ENCODE measurements around the gene SULT1C3.
"Not testable (repeated sequence)": the region's sequence is repeated elsewhere in the genome, so short reads cannot be mapped to it uniquely, and the experiment has no call there.

Gene SULT1C3

DNA sequence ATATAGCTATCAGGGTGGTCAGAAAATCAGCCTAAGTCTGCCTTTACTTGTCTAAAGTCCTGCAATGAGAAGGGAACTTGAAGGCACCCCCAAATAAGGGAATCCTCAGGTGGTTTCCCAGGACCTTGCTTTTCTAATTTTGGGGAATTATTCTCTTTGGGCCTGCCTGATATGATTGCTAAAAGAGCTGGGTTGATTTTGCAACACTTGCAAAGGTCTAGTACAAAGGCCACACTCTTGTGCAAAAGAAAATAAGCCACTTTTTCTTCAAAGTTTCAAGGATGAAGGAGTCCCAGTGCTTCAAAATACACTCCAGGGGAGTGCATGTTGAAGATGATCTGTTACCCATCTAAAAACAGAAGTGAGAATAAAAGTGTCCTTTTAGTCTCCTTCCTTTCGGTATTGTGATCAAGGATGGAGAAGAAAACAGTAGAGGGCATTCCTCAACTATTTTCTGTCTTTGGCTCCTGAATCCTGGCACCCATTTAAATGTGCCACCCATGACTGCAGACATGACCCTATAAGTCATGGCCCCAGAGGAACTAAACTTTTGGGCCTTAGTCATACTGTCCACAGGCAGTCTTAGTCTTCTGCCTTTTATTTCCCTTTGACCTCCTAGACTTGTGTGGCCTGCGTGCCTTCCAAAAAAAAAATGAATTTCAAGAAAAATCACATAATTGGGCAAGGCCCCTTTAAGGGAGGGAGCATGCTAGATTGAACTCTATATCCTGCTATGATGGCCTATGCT, 5.1 kb downstream of the SULT1C3 start:
- DNase-seq (ENCODE audit: low read depth), result no peak

DNA sequence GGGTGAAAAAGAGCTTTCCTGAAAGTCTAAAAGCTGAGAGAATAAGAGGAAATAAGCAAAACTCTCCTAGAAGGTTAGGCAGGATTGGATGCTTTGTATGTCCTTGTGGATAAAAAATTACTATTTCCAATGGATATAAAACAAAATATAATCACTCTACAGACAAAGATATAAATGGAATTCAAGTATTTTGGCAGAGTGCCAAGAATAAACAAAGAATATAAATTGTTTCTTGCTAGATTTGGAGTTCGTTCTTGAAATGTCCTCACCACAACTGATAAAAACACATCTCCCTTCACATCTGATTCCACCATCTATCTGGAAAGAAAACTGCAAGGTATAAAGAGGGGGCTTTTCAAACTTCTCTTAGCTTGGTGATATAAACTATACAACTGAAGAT, 13.3 kb downstream of the SULT1C3 start:
- no peak for DNase-seq (ENCODE audit: low read depth)

DNA sequence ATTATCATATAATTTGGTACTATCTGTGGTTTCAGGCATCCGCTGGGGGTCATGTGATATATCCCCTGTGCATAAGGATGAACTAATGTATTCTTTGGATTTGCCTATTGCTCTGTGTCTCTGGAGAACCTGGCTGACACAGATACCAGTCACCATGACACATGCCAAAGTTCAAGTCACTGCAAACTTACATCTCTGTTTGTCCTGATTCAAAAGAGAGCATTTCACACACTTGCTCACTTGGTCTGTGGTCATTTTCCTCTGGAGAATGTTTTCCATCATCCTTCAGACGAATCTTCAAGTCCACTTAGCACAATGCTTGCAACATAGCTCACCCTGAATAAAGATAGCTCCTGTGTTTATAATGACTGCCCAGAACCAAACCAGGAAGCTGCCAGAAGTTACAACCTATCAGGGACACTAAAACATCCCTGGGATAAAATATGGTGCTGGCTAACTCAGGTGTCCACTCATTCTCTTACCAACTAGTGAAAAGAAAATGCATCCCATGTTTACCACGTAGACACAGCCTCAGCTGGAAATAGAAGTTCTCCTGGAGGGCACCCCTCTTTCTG, 18.1 kb downstream of the SULT1C3 start:
- no peak for DNase-seq (ENCODE audit: low read depth)

DNA sequence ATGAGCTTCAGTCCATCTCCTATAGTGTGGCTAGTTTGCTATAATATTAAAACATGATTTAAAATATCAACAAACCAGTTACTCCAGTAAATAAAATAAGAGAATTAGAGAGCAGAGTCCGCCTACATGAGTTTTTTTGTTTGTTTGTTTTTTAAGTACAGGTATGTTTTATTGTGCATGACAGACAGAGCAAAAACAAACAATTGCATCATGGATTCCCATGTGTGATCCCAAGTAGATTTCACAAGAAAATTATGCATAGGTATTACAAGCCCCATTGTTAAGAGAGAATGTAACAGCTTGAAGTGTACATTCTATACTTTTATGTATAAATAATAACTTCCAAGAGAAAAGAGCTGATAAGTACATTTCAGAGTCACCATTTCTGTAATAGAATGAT, 21.0 kb downstream of the SULT1C3 start:
- DNase-seq (ENCODE audit: low read depth), result no peak

DNA sequence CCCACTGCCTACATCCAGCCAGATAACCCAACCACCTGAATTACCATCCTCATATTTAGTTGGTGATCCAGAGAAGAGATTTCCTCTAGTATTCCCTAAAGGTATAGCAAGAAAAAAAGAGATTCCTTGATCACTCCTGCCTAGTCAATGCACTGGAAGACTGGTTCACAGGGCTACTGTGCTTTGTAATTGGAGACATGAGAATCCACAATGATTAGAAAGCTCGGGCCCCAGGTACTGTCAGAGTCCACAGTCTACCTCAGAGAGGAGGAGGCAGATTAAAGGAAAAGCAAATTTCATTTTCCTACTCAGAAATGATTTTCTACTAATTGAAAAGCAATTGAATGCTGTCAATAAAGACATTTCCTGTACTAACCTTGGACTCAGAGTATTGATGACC, 22.3 kb downstream of the SULT1C3 start:
- no peak for DNase-seq (ENCODE audit: low read depth)

DNA sequence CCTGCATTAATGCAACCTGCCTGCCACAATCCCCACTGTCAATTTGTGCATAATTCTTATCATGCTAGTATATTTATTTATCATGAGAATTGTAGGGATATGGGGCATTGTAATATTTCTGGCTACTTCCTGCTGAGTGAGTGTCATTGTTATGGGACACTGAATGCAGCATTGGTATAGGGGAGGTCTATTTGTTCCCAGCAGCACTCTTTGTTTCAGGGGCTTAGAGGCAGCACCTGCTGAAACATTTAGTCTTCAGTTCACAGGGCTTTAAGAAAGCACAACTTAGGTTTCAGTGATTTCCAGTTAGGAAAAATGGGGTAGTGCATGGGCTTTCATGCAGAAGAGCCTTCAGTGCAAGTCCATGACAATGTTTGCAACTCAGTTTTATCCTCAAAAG, 23.6 kb downstream of the SULT1C3 start:
- DNase-seq (ENCODE audit: low read depth), result no peak

DNA sequence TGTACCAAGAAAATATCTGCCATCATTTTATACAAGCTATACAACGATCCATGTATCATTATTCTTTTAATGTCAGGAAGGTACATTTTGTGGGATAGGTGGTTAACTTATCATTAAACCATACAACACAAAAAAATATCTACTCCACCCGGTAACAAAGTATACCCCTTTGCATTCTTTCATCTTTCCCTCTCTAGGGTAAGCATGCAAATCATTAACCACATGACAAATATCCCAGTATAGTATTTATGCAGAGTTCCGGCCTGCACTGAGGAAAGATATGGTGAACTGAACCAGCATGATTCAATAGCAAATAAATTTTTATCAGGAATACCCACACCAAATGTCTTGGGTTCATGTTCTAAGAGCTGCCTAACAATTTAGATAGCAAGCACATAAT, 26.4 kb downstream of the SULT1C3 start:
- DNase-seq (ENCODE audit: low read depth), result no peak

DNA sequence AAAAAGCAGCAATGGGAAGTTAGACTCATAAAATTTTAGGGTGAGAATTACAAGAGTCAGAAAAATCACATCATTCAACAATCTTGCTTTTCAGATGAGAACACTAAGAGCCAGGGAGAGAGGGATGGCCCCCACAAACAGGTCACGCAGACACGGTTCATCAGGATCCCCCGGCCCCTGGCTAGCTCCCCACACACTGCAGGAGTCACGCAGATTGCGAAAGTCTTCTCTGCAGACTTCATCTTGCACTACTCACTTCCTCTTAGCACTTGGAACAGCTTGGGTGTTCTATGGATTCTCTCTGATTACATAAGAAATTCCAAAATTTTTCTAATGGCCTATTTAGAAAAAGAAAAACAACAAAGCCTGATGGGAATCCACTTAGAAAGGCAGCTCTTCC, 27.3 kb downstream of the SULT1C3 start:
- no peak for DNase-seq (ENCODE audit: low read depth)

DNA sequence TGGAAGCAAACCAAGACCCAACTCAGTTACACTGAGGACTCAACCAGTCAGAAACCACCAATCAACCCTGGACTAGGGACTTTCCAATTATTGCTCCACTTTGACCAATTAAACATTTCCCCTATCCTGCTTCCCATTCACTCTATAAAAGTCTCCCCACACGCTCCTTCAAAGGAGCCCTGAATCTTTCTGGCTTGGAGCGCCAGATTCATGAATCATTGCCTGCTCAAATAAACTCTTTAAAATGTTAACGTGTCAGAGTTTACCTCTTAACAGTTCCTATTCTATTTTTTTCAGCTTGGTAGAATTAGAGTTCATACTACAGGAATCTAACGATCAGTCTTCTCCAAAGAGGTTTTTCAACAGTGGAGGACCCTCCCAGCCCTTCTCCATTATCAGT, 28.2 kb downstream of the SULT1C3 start:
- DNase-seq (ENCODE audit: low read depth), result no peak

DNA sequence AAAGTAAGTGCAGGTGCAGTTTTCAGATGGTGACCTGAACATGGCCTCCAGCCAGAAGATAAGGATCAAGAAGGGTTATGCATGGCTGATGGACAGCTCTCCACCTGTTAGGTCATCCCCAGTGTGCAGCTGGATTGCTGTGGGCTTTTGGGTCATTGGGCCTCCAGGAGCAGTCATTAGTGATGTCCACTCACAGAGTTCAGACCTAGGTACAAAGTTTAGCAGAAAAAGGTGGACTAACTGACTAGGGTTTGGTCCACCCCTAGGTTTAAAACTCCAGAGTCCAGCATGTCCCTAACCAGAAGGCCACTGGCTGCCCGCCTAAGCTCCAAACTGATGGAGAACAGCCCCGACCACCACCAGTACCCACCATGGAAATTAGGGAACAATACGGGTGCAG, 30.6 kb downstream of the SULT1C3 start:
- DNase-seq (ENCODE audit: low read depth), result no peak

DNA sequence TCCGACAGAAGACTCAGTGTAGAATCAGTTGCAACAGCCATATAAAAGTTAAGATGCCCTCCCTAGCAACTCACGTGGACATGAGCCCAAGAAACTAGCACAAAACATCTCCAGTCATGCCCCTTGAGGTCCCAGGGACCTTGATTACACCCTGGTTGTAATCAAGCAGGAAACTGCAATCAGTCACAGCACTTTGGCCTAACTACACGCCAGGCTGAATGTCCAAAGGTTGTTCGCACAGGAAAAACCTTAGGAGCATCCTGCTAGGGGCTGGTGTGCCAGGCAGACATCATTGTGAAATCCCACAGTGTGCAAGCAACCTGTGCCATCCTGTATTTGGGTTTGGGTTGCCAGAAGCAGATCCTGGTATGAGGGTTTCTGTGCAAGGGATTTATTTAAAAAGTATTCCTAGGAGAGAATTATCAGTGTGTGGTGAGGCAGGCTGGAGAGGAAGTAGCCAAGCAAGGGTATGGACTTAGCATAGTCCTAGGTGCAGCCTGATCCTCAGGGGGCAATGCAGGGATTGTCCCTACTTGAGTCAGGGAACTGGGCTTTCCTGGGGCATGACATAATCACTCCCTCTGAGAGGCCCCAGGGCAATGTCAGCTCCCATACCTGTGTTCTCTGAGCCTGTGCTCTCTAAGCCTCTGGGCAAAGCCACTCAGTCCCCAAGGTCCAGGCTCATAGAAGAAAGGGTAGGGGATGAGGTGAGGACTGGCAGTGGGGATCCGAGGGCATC, 31.2 kb downstream of the SULT1C3 start:
- DNase-seq (ENCODE audit: low read depth), result no peak

DNA sequence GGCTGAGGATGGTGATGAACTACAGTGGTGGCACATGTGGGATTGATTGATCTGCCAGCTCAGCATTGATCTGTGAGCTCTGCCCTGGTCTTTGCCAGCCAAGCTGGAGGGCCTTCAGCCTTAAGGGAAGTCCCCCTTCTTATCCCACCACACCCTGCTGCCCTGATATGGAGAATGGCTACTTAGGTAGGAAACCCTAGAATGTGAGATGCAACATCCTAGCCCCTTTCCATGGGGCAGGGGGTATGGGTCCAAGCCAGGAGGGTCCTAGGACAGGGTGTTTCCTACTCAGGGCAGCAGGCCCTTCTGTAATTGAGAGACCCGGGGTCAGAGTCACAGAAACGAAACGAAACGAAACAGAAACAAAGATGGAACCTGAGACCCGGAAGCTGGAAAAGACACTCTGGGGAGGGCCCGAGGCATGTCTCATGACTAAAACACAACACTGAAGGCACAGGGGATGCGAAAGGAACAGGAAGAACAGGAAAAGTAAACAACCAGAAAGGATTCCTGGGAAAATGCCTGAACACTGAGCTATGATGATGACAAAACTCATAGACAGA, 32.0 kb downstream of the SULT1C3 start:
- DNase-seq (ENCODE audit: low read depth), result no peak

DNA sequence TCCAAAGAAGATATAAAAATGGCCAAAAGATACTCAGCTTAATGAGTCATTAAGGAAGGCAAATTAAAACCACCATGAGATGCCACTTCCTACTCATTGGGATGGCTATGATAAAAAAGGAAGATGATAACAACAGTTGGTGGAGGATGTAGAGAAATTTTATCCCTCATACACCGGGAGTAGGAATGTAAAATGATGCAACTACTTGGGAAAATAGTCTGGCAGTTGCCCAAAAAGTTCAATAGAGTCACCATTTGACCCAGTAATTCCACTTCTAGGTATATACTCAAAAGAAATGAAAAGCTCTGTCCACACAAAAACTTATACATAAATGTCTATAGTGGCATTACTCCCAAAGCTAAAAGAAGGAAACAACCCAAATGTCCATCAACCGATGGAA, 38.9 kb downstream of the SULT1C3 start:
- no peak for DNase-seq (ENCODE audit: low read depth)

DNA sequence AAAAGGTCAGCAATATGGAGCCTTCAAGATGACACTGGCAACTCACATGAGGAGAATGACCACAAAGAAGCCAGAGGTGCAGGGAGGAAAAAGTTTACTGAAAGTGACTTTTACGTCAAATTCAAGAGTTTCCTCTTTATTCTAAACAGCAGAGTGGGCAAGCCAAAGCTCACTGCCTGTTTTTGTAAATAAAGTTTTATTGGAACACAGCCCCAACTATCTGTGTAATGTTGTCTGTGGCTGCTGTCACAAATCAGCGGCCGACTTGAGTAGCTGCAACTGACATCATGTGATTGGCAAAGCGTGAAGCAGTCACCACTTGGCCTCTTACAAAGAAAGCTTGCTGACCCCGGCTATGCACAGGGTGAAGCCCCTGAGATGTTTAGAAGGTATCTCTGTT, 39.7 kb downstream of the SULT1C3 start:
- DNase-seq (ENCODE audit: low read depth), result no peak

DNA sequence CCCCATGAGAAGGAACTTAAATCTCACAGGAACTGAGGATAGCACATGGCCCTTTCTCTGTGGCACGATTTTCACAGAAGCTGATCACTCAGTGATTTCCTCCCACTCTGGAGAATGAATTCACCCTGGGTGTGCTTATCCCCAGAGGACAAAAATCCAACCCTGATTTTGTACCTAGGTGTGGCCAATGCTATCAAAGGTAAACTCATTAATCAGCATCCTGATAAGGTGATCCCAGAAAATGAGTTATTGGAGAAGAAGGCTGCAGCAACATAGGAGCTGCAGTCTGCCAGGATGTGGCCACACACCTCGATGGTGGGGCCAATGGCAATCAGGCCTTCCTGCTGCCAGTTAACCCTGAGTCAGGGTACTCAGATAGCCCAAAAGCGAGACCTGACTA, 40.7 kb downstream of the SULT1C3 start:
- DNase-seq (ENCODE audit: low read depth), result no peak

DNA sequence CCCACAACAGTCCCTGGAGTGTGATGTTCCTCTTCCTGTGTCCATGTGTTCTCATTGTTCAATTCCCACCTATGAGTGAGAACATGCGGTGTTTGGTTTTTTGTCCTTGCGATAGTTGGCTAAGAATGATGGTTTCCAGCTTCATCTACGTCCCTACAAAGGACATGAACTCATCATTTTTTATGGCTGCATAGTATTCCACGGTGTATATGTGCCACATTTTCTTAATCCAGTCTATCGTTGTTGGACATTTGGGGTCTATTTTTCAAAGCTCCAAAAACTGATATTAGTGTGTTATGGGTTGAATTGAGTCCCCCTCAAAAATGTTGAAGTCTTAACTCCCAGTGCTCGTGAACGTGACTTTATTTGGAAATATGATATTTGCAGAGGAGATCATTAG, 44.8 kb downstream of the SULT1C3 start:
- not testable (repeated sequence) for DNase-seq (ENCODE audit: low read depth)

DNA sequence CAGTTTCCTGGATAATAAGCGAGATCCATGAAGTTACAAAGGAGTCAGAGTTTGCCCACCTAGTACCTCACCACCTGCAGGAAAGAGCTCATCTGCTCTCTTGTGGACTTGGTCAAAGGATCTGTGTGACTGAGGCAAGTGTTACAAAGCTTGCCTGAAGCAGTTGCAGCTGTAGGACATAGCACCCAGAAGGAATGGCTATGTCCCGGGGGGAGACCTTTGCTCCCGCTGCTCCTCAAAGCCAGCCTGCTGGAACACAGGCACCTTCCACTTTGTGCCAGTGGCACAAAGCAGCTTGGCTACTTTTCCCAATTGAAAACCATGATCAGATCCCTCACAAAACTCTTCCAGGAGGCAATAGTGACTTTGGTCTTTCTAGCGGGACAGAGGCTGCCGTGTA, 45.8 kb downstream of the SULT1C3 start:
- no peak for DNase-seq (ENCODE audit: low read depth)

DNA sequence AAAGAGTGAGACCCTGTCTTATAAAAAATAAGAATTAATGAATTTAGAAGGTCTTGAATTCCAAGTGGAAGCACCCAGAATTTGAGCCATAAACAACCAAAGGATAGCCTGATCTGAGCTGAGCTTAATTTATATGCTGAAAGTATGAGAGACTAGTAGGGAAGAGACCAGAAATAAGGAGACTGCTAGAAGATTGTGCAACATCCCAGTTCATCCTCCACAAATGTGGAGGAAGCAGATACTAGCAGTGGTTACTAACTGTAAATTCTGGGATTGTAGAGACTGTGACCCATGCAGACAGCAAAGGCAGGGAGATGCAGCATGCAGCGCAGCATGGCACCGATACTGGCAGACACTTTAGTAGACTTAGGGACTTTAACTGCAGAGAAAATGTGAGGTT, 47.4 kb downstream of the SULT1C3 start:
- no peak for DNase-seq (ENCODE audit: low read depth)

DNA sequence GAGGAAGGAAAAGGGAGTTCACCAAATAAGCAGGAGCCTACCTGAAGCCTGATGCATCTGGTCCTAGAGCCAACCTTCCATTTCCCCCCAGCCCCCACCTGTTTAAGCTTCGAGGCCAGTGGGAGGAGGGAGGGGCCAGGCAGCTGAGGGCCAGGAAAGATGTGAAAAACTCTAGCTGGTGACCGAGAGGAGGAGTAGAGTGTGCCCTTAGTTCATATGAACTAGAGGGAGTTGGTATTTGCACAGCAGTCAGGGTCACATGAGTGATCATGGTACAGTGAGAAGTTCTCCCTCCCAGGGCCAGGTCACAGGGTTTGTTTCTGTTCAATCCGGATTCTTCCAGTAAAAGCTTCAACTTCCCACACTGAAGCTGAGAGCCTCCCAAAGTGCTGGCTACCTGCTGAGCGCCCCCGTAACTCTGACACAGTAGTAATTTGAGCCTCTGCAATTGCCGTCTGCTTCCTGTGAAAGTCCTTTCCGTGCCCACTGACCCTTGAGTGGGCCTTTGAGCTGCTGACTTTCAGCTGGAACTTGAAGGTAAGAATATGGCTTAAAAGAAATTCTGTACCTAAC, 48.9 kb downstream of the SULT1C3 start, which contains the start of gene SULT1C2:
TSS of gene SULT1C2 (plus strand) at position 362 of the 573 bp plus-strand sequence. CDS start 4,773 bp downstream, outside the sequence.
- no peak for DNase-seq (ENCODE audit: low read depth)

DNA sequence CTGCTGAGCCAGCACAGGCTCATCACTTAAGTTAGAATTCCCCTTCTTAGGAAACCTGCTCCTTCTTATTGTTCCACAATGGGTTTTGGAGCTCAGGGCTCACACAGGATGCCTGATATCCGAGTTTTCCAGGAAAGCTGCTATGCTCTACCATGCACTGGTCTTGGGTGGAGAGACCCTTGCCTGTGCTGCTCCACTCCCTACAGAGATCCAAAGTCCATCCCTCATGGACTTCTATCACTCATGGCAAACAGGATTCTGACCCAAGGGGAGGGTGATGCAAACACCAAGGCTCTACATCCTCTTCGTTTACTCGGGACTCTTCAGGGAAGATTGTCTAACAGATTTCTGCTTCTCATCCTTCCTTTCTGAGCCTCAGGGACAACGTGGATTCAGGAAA, 54.1 kb downstream of the SULT1C3 start:
- DNase-seq (ENCODE audit: low read depth), result no peak

DNA sequence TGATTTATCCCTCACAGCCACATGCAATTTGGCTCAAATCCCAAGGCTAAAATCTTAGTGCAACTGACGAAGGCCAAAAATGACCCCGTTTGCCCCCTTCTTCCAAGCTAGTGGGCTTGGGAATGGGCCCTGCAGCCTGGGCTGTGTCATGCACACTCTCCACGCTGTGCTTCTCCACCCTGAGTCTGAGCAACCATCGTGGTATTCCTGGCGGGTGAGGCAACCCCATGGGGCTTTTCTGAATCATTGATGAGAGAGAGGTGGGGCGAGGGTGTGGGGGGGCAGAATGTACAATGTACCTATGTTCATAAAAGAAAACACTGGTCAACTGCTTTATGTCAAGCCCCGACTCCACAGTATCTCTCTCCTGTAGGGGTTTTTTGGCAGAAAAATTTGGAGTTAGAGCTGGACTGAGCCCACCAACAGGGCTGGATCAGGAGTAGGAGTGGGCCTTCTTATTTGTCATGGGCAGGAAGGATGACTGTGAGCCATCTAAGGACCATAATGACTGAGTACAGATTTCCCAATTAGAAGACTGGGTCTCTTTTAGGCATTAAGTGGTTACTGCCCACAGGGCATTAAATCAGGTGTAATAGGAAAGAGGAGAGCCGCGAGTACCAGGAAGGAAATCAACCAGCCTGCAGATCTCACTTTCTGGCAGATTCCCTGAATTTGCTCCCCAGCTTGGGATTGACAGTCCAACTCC, 57.8 kb downstream of the SULT1C3 start:
- DNase-seq (ENCODE audit: low read depth), result no peak

DNA sequence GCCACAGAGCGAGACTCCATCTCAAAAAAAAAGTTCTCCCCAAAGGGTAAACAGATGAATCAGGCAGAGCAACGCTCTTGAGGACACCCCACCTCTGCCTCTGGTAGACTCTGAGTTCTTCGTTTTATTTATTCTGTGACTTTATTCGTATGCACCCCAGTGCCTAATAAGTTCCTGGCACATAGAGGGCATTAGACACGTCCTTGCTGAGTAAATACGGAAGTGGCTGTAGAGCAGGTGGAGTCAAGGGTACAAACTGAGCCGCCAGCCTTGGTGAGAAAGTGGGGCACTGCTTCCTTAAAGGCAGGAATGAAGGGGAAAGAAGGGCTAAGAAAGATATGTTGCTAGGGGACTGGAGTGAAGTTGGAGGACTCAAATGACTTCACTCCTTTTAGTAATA, 61.8 kb downstream of the SULT1C3 start:
- DNase-seq (ENCODE audit: low read depth), result no peak
